Colonic mucosa (tissue), 4 donors: Measurements from ENCODE around the gene SLC2A11. TPM values are rescaled to one million over a fixed set of nuclear protein-coding genes. Genes with fewer than 3 reads are reported as not detected.
A peak's percentile ranks its signal among the peaks of the same experiment; 100 is the strongest.

Experiments
- DNase-seq: peaks from one replicate; pipeline ENCODE4 v3.0.0-alpha.2; 2020
- H3K27ac ChIP-seq: fragments of 200-600 bp; one replicate; pipeline ENCODE4 v1.8.0; 2021
- H3K27me3 ChIP-seq: fragments of 200-600 bp; one replicate; pipeline ENCODE4 v1.8.0; 2021
- H3K36me3 ChIP-seq: fragments of 200-600 bp; one replicate; pipeline ENCODE4 v1.8.0; 2021
- H3K4me1 ChIP-seq: fragments of 200-600 bp; one replicate; pipeline ENCODE4 v1.8.0; 2021; ENCODE audit warnings: mild to moderate bottlenecking
- H3K4me3 ChIP-seq: fragments of 200-600 bp; one replicate; pipeline ENCODE4 v1.8.0; 2021
- H3K9ac ChIP-seq, 2 donors: one replicate each; pipeline ENCODE4 v1.7.0; 2013; ENCODE audit warnings: control low read depth in 2 of 2, low read depth in 2 of 2, low read length in 2 of 2
- H3K9me3 ChIP-seq: fragments of 200-600 bp; one replicate; pipeline ENCODE4 v1.8.0; 2021
- intact Hi-C: fragments of 100-400 bp; cut with DNase I; formaldehyde crosslinking; loops from one replicate; pipeline ENCODE4 v1.14.1; 2022
- total RNA-seq, 2 donors: library from RNA; stranded (reverse); fragmentation: NEBNext Ultra II Directional in 1 of 2; extraction: Animal tissue kit (Norgen Biotek cat#: 25700) in 1 of 2; gene quantifications; one replicate each; pipeline ENCODE4 v1.2.1, GENCODE V29; 2021
- TF ChIP-seq, protein P1 (sequence below): fragments of 200-600 bp; IDR thresholded peaks from one replicate; pipeline ENCODE4 v1.8.0; 2022; ENCODE audit warnings: antibody characterized with exemption, mild to moderate bottlenecking
- donor health status: healthy.
- donor health status: DM: no; HTN: no; CAD: no.
- donor health status: DM: no; HTN: no; CAD: no.

The SLC2A11 gene
- total RNA-seq, 2 donors from 2014 or later = 8.3 to 9.6 TPM

DNA sequence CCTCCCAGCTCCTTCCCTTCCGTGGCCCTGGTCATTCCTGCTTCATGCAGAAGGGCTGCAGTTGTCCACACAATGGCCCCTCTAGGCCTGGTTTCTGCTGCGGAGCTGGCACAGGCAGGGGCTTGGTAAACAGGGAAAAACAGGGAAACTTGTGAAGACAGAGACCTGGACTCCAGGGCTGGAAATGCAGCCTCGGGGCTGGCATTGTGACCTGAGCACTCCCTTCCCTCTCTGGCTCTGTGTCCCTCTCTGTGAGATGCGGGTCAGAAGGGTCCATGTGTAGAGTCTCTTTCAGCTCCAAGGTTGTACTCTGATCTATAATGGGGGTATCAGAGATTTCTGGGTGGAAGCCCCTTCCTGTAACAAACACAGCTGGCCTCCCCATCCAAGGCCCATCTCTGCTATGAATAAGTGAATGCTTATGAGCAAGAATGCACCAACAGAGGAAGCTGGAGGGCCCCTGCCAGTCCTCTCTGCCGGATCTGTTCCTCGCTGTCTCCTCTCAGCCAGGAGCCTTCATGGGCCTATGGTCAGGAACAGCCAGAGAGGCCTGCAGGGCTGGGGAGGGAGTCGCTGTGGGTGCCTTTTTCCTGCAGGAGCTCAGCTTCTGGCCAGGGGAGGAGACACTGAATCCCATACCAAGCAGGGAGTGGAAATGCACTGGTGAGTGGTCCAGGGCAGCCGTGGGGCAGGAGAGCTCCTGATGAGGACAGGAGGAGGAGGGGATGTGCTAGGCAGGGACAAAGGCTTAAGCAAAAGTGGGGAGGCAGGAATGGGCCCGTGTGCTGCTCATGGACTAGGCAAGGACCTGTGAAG lies 12.2 kb upstream of the SLC2A11 start:
- no peaks in the 10 kb centered on the region for H3K9me3 ChIP-seq
- DNase-seq = no peak
- H3K9ac ChIP-seq = peak overlapping the region in 1 of 2 donors; percentile 12
- H3K27ac ChIP-seq = no peak overlapping the region
- H3K27me3 ChIP-seq = no peaks in the 10 kb centered on the region
- H3K36me3 ChIP-seq = no peaks in the 10 kb centered on the region
- intact Hi-C loops = loop anchor here (5.0 kb wide), 2 partner anchors 78 to 303 kb away; partner anchors contain the start of gene CHCHD10
- peaks cover 9% of the 10 kb centered on the region for H3K4me1 ChIP-seq
- no peak overlapping the region for H3K4me3 ChIP-seq
- TF ChIP-seq, protein P1, sequence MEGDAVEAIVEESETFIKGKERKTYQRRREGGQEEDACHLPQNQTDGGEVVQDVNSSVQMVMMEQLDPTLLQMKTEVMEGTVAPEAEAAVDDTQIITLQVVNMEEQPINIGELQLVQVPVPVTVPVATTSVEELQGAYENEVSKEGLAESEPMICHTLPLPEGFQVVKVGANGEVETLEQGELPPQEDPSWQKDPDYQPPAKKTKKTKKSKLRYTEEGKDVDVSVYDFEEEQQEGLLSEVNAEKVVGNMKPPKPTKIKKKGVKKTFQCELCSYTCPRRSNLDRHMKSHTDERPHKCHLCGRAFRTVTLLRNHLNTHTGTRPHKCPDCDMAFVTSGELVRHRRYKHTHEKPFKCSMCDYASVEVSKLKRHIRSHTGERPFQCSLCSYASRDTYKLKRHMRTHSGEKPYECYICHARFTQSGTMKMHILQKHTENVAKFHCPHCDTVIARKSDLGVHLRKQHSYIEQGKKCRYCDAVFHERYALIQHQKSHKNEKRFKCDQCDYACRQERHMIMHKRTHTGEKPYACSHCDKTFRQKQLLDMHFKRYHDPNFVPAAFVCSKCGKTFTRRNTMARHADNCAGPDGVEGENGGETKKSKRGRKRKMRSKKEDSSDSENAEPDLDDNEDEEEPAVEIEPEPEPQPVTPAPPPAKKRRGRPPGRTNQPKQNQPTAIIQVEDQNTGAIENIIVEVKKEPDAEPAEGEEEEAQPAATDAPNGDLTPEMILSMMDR = no peak

DNA sequence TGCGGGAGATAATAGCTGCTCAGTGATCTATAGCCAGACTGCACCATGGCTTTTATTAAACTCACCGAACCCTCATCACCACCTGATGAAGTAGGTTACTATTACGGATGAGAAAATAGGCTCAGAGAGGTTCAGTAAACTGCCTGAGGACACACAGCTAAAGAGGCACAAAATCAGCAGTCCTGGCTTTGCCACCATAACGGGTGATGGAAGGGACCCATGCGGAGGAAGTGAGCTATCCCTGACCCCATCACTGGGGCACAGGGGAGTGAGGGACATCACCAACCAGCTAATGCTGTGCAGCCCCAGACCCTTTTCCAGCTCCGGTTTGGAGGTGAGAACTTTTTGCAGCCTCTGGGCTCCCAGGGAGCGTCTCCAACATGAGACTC lies 11.6 kb upstream of the SLC2A11 start:
- H3K27ac ChIP-seq = no peak overlapping the region
- H3K9ac ChIP-seq = no peak overlapping the region
- H3K4me3 ChIP-seq = no peak overlapping the region
- peaks cover 9% of the 10 kb centered on the region for H3K4me1 ChIP-seq
- intact Hi-C loops = loop anchor here (5.0 kb wide), 2 partner anchors 79 to 304 kb away; partner anchors contain the start of gene CHCHD10
- H3K9me3 ChIP-seq = no peaks in the 10 kb centered on the region
- TF ChIP-seq, protein P1 = no peak
- no peaks in the 10 kb centered on the region for H3K27me3 ChIP-seq
- DNase-seq = no peak
- H3K36me3 ChIP-seq = no peaks in the 10 kb centered on the region

DNA sequence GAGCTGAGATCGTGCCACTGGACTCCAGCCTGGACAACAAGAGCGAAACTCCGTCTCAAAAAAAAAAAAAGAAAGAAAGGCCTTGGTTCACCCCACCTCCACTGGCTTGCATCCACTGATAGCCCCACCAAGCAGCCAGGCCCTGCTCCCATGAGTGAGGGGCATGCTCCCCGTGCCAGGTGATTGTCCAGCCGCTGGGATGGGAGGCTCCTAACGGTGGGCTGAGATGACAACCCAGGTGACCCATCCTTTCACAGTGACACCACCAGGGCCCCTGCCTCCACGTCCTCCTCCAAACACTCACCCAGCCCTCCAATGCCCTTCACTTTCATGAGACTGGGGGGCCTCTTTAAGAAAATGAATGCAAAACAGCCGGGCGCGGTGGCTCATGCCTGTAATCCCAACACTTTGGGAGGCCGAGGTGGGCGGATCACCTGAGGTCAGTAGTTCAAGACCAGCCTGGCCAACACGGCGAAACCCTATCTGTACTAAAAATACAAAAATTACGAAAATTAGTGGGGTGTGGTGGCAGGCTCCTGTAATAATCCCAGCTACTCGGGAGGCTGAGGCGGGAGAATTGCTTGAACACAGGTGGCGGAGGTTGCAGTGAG lies 10.3 kb upstream of the SLC2A11 start:
- intact Hi-C loops = loop anchor here (5.0 kb wide), 2 partner anchors 80 to 305 kb away; partner anchors contain the start of gene CHCHD10
- Histone ChIP-seq H3K27ac (no peak overlapping the region), H3K27me3 (no peaks in the 10 kb centered on the region), H3K4me3 (no peak overlapping the region), H3K4me1 (peaks cover 9% of the 10 kb centered on the region), H3K9me3 (no peaks in the 10 kb centered on the region), H3K9ac (peak overlapping the region in 1 of 2 donors; percentile 24), H3K36me3 (no peaks in the 10 kb centered on the region)
- TF ChIP-seq, protein P1 = no peak
- DNase-seq = no peak

DNA sequence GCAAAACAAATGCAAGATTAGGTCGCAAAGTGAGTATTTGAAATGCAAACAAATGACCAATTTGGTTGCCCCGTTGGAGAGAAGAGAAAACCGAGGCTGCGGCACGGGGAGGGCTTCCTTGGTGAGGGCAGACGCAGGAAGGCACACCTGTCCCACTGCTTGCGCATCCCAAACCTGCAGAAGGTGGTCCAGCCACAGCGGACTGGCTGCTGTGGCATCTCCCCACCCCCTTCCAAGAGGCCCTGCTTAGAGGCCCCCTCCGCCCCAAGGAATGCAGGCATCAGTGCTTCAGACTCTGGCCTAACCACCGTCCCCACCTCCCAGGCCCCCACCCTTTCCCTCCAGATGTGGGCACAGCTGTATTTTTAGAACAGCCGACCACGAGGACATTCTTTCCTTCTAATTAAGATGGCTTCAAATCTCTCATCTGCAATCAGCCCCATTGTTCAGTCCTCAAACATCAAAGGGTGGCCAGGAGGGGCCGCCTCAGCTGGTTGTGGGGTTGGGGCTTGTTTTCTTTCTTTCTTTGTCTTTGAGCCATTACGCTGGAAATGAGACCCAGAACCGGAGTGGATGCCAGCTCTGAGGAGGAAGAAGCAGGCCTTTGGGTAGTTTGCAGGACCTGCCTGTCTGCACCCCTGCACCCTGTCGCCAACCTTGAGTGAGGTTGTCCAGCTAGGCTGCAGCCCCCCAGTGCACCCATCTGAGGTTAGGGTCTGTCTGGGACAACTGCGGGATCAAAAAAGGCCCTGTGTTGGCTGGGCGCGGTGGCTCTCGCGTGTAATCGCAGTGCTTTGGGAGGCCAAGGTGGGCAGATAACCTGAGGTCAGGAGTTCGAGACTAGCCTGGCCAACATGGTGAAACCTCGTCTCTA lies 9.4 kb upstream of the SLC2A11 start:
- H3K4me1 ChIP-seq = peaks cover 9% of the 10 kb centered on the region
- no peak overlapping the region for H3K4me3 ChIP-seq
- intact Hi-C loops = loop anchor here (5.0 kb wide), 2 partner anchors 81 to 306 kb away; partner anchors contain the start of gene CHCHD10
- DNase-seq = no peak
- H3K36me3 ChIP-seq = no peaks in the 10 kb centered on the region
- no peak overlapping the region for H3K27ac ChIP-seq
- H3K9ac ChIP-seq = no peak overlapping the region
- H3K9me3 ChIP-seq = no peaks in the 10 kb centered on the region
- TF ChIP-seq, protein P1 = no peak
- no peaks in the 10 kb centered on the region for H3K27me3 ChIP-seq
